ENCODE results near the gene CCDC88B.

GRCh38 chr11:64306563-64306875 is 33.5 kb upstream of the CCDC88B start:
- TF ChIP-seq CTCF (IDR thresholded peaks at IDR 0.05) (no peak), POLR2A (IDR thresholded peaks at IDR 0.05; ENCODE audit: low read depth) (no peak), EP300 (IDR thresholded peaks at IDR 0.05) (no peak)

Data from esophagus muscularis mucosa (tissue), 4 donors.